Mesothelial cell of epicardium (in vitro differentiated cells): ENCODE results near the gene PRDM16. TPM values are rescaled to one million over a fixed set of nuclear protein-coding genes. Genes with fewer than 3 reads are reported as not detected.

Source experiments
- DNase-seq, 2 experiments: peaks; one replicate each; pipeline ENCODE4 v3.0.0; 2021; ENCODE audit warnings: low spot score in 2 of 2; ENCODE audit not compliant: unreplicated experiment in 2 of 2
- H3K27ac Mint-ChIP-seq: 2 replicates; pipeline ENCODE4 v1.8.0; 2021; ENCODE audit warnings: mixed read lengths
- H3K27me3 Mint-ChIP-seq: 2 replicates; pipeline ENCODE4 v1.8.0; 2021; ENCODE audit warnings: low read depth, mixed read lengths
- H3K36me3 Mint-ChIP-seq: 2 replicates; pipeline ENCODE4 v1.8.0; 2021; ENCODE audit warnings: mixed read lengths
- H3K4me1 Mint-ChIP-seq: 2 replicates; pipeline ENCODE4 v1.8.0; 2021; ENCODE audit warnings: mixed read lengths
- H3K4me3 Mint-ChIP-seq: 2 replicates; pipeline ENCODE4 v1.8.0; 2021; ENCODE audit warnings: mild to moderate bottlenecking, moderate library complexity, mixed read lengths
- H3K9me3 Mint-ChIP-seq: 2 replicates; pipeline ENCODE4 v1.8.0; 2021; ENCODE audit warnings: mixed read lengths
- CTCF ChIP-seq: fragments of 200-600 bp; sonication (generic); IDR thresholded peaks from one replicate; pipeline ENCODE4 v1.5.0; 2021; ENCODE audit warnings: antibody characterized with exemption; ENCODE audit not compliant: unreplicated experiment
- total RNA-seq: library from RNA; stranded (reverse); gene quantifications from 3 replicates; pipeline ENCODE4 v1.2.1, GENCODE V29; 2021

Gene PRDM16
- total RNA-seq, 1 donor from 2014 or later: 1.4 TPM

- Mint-ChIP-seq H3K4me3 (no peak overlapping the region), H3K27me3 (peaks cover 77% of the 10 kb centered on the region), H3K27ac (no peak overlapping the region), H3K36me3 (no peaks in the 10 kb centered on the region), H3K9me3 (no peaks in the 10 kb centered on the region), H3K4me1 (peaks cover 9% of the 10 kb centered on the region)
- TF ChIP-seq CTCF: no peak
- DNase-seq: no peak
Measured at GRCh38 chr1:3070309-3070643, 1.3 kb downstream of the PRDM16 start.

- peaks cover 9% of the 10 kb centered on the region for H3K4me1 Mint-ChIP-seq
- H3K36me3 Mint-ChIP-seq: no peaks in the 10 kb centered on the region
- no peak overlapping the region for H3K27ac Mint-ChIP-seq
- TF ChIP-seq CTCF: no peak
- H3K4me3 Mint-ChIP-seq: peak overlapping the region; percentile 28
- H3K9me3 Mint-ChIP-seq: no peaks in the 10 kb centered on the region
- peaks cover 77% of the 10 kb centered on the region for H3K27me3 Mint-ChIP-seq
- no peak for DNase-seq
Measured at GRCh38 chr1:3070644-3071564, 1.9 kb downstream of the PRDM16 start.

GRCh38 chr1:3071565-3072390, 2.8 kb downstream of the PRDM16 start:
- Mint-ChIP-seq H3K4me1 (peaks cover 9% of the 10 kb centered on the region), H3K27me3 (peaks cover 77% of the 10 kb centered on the region)

GRCh38 chr1:3072391-3073185, 3.6 kb downstream of the PRDM16 start:
- Mint-ChIP-seq H3K27me3 (peaks cover 77% of the 10 kb centered on the region), H3K36me3 (no peaks in the 10 kb centered on the region), H3K4me1 (peaks cover 9% of the 10 kb centered on the region), H3K9me3 (no peaks in the 10 kb centered on the region), H3K27ac (no peak overlapping the region), H3K4me3 (no peak overlapping the region)
- no peak for DNase-seq
- TF ChIP-seq CTCF: no peak

More at GRCh38 chr1:3071565-3072390, 2.8 kb downstream of the PRDM16 start:
- Mint-ChIP-seq H3K4me3 (peak overlapping the region; percentile 22), H3K27ac (no peak overlapping the region), H3K9me3 (no peaks in the 10 kb centered on the region), H3K36me3 (no peaks in the 10 kb centered on the region)
- no peak for TF ChIP-seq CTCF
- DNase-seq: no peak

GRCh38 chr1:3073186-3073488, 4.1 kb downstream of the PRDM16 start:
- TF ChIP-seq CTCF: no peak
- Mint-ChIP-seq H3K27ac (no peak overlapping the region), H3K4me1 (peaks cover 9% of the 10 kb centered on the region), H3K27me3 (peaks cover 80% of the 10 kb centered on the region), H3K9me3 (no peaks in the 10 kb centered on the region), H3K4me3 (no peak overlapping the region), H3K36me3 (no peaks in the 10 kb centered on the region)
- no peak for DNase-seq
